ENCODE data around the gene TSNAXIP1.

DNA sequence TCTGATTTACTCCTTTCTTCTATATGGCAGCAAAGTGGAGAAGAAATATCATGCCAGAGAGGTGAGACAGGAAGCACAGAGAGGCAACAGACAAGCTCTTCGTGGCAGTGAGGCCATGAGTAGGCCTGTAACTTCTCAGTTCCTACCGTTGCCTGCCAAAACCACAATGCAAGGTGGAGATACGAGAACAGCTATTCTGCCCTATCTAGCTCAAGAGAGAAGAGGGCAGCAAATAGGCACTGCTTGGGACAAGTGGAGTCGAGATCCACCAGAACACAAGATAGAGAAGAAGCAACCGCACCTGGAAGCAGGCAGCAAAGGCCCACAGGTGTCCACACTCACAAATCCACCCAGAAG lies 25.1 kb upstream of the TSNAXIP1 start:
- TF ChIP-seq POLR2A (IDR thresholded peaks at IDR 0.05) (no peak), POLR2AphosphoS5 (IDR thresholded peaks at IDR 0.05) (no peak), CTCF (IDR thresholded peaks at IDR 0.05) (no peak)

Data from upper lobe of left lung (tissue), 4 donors.